ENCODE results near the gene MAPK8IP1.

The MAPK8IP1 gene

GRCh38 chr11:45906965-45907611 is 21.6 kb downstream of the MAPK8IP1 start, which contains the start of gene FREY1:
Gene FREY1 (minus strand): TSS chr11:45907271. CDS start chr11:45907245, 26 bp downstream.
- DNase-seq (ENCODE audit: extremely low read depth in 1 of 2, low read depth in 1 of 2), result no peak

GRCh38 chr11:45907911-45908370 is 22.5 kb downstream of the MAPK8IP1 start:
- no peak for DNase-seq (ENCODE audit: extremely low read depth in 1 of 2, low read depth in 1 of 2)

- no peak for DNase-seq (ENCODE audit: extremely low read depth in 1 of 2, low read depth in 1 of 2)
Measured at GRCh38 chr11:45909594-45910475, 24.4 kb downstream of the MAPK8IP1 start.

- no peak for DNase-seq (ENCODE audit: extremely low read depth in 1 of 2, low read depth in 1 of 2)
Measured at GRCh38 chr11:45910623-45911022, 25.2 kb downstream of the MAPK8IP1 start.

- no peak for DNase-seq (ENCODE audit: extremely low read depth in 1 of 2, low read depth in 1 of 2)
Measured at GRCh38 chr11:45913514-45913913, 28.1 kb downstream of the MAPK8IP1 start.

GRCh38 chr11:45913942-45914635 is 28.6 kb downstream of the MAPK8IP1 start:
- no peak for DNase-seq (ENCODE audit: extremely low read depth in 1 of 2, low read depth in 1 of 2)

- no peak for DNase-seq (ENCODE audit: extremely low read depth in 1 of 2, low read depth in 1 of 2)
Measured at GRCh38 chr11:45915446-45915845, 30.0 kb downstream of the MAPK8IP1 start.

GRCh38 chr11:45917286-45917622 is 31.8 kb downstream of the MAPK8IP1 start:
- no peak for DNase-seq (ENCODE audit: extremely low read depth in 1 of 2, low read depth in 1 of 2)

GRCh38 chr11:45917623-45918330 is 32.3 kb downstream of the MAPK8IP1 start, which contains the start of gene PEX16:
Gene PEX16 (minus strand): TSS chr11:45917877. CDS start chr11:45917811, 66 bp downstream.
- DNase-seq (ENCODE audit: extremely low read depth in 1 of 2, low read depth in 1 of 2), result peak; percentile 86 to 88

GRCh38 chr11:45918331-45918941 is 33.0 kb downstream of the MAPK8IP1 start:
- DNase-seq (ENCODE audit: extremely low read depth in 1 of 2, low read depth in 1 of 2), result peak in 1 of 2 donors; percentile 40

GRCh38 chr11:45918962-45919675 is 33.7 kb downstream of the MAPK8IP1 start:
- DNase-seq (ENCODE audit: extremely low read depth in 1 of 2, low read depth in 1 of 2), result no peak

GRCh38 chr11:45919806-45920530 is 34.5 kb downstream of the MAPK8IP1 start:
- DNase-seq (ENCODE audit: extremely low read depth in 1 of 2, low read depth in 1 of 2), result no peak

GRCh38 chr11:45920531-45921477 is 35.4 kb downstream of the MAPK8IP1 start:
- no peak for DNase-seq (ENCODE audit: extremely low read depth in 1 of 2, low read depth in 1 of 2)

- no peak for DNase-seq (ENCODE audit: extremely low read depth in 1 of 2, low read depth in 1 of 2)
Measured at GRCh38 chr11:45921561-45922424, 36.3 kb downstream of the MAPK8IP1 start.

GRCh38 chr11:45922425-45923082 is 37.1 kb downstream of the MAPK8IP1 start, which contains the start of gene LARGE2:
Gene LARGE2 (plus strand): TSS chr11:45922656. CDS start chr11:45922883, 227 bp downstream.
- DNase-seq (ENCODE audit: extremely low read depth in 1 of 2, low read depth in 1 of 2), result no peak
